WTC11 (cell line): ENCODE measurements around the gene HMGCL.

Experiments used
- CTCF ChIP-seq: fragments of 200-600 bp; IDR thresholded peaks from 2 replicates; pipeline ENCODE4 v1.8.0; 2022; ENCODE audit warnings: antibody characterized with exemption
- ESRRA ChIP-seq: sonication (generic); formaldehyde crosslinking; IDR thresholded peaks from 2 replicates; pipeline ENCODE4 v1.8.1; 2022; ENCODE audit warnings: mild to moderate bottlenecking, missing genetic modification reagents, borderline replicate concordance
- FOXK1 ChIP-seq: sonication (generic); formaldehyde crosslinking; IDR thresholded peaks from 2 replicates; pipeline ENCODE4 v1.8.0; 2022; ENCODE audit warnings: mild to moderate bottlenecking, moderate library complexity, missing genetic modification reagents
- TEAD1 ChIP-seq: sonication (generic); formaldehyde crosslinking; IDR thresholded peaks from 2 replicates; pipeline ENCODE4 v1.8.0; 2022; ENCODE audit warnings: mild to moderate bottlenecking, missing genetic modification reagents
- TEAD4 ChIP-seq: sonication (generic); formaldehyde crosslinking; IDR thresholded peaks from 2 replicates; pipeline ENCODE4 v1.8.0; 2022; ENCODE audit warnings: mild to moderate bottlenecking, missing genetic modification reagents
- TP53 ChIP-seq: sonication (generic); formaldehyde crosslinking; IDR thresholded peaks from 2 replicates; pipeline ENCODE4 v1.8.1; 2023; ENCODE audit warnings: mild to moderate bottlenecking, missing genetic modification reagents
- USF2 ChIP-seq: sonication (generic); formaldehyde crosslinking; IDR thresholded peaks from 2 replicates; pipeline ENCODE4 v1.8.1; 2023; ENCODE audit warnings: mild to moderate bottlenecking, missing genetic modification reagents, moderate library complexity
- ZNF121 ChIP-seq: sonication (generic); formaldehyde crosslinking; IDR thresholded peaks from 2 replicates; pipeline ENCODE4 v1.8.0; 2023; ENCODE audit warnings: missing genetic modification reagents
- ZNF281 ChIP-seq: sonication (generic); formaldehyde crosslinking; IDR thresholded peaks from 2 replicates; pipeline ENCODE4 v1.8.0; 2023; ENCODE audit warnings: mild to moderate bottlenecking, missing genetic modification reagents

- no peak for TF ChIP-seq CTCF
- no peak for TF ChIP-seq ZNF121 (CRISPR knock-in tag)
- no peak for TF ChIP-seq ZNF281 (CRISPR knock-in tag)
- TF ChIP-seq FOXK1 (CRISPR knock-in tag) = no peak
- TF ChIP-seq USF2 = no peak
- no peak for TF ChIP-seq TP53 (CRISPR knock-in tag)
- TF ChIP-seq TEAD1 (CRISPR knock-in tag) = no peak
- no peak for TF ChIP-seq TEAD4 (CRISPR knock-in tag)
- TF ChIP-seq ESRRA (CRISPR knock-in tag) = no peak
Observed at GRCh38 chr1:23837908-23838307, 12.7 kb upstream of the HMGCL start.
